Globus pallidus (tissue), 1 donor: ENCODE data around the gene ANO4.
"Not testable (repeated sequence)": the region's sequence is repeated elsewhere in the genome, so short reads cannot be mapped to it uniquely, and the experiment has no call there.

Source experiments
- DNase-seq: peaks from one replicate; pipeline ENCODE4 v3.0.0-alpha.2; 2015; ENCODE audit warnings: low spot score

ANO4 gene

GRCh38 chr12:101042211-101042610, 247.6 kb downstream of the ANO4 start:
- DNase-seq: no peak

GRCh38 chr12:101044512-101045059, 250.0 kb downstream of the ANO4 start:
- no peak for DNase-seq

- DNase-seq: no peak
Measured at GRCh38 chr12:101045486-101046464, 251.2 kb downstream of the ANO4 start.

DNA sequence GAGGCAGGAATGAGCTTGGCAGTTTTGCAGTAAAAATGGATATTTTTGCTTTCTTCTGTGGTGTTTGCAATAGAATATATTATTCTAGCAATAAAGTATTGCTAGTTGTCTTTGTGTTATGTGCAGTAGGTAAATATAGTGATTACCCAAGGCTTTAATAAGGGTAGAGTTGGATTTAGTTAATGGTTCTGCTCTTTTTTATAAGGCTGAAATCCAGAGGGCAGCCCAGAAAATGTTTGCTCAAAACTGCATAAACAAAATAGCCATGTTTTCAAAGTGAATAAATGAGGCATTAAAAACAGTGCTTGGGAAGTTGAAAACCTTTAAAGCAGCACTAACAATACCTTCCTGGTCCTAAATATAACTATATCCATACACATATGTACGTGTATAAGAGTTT, 253.1 kb downstream of the ANO4 start:
- no peak for DNase-seq

- DNase-seq: no peak
Measured at GRCh38 chr12:101050631-101051030, 256.1 kb downstream of the ANO4 start.

GRCh38 chr12:101051151-101051550, 256.6 kb downstream of the ANO4 start:
- no peak for DNase-seq

DNA sequence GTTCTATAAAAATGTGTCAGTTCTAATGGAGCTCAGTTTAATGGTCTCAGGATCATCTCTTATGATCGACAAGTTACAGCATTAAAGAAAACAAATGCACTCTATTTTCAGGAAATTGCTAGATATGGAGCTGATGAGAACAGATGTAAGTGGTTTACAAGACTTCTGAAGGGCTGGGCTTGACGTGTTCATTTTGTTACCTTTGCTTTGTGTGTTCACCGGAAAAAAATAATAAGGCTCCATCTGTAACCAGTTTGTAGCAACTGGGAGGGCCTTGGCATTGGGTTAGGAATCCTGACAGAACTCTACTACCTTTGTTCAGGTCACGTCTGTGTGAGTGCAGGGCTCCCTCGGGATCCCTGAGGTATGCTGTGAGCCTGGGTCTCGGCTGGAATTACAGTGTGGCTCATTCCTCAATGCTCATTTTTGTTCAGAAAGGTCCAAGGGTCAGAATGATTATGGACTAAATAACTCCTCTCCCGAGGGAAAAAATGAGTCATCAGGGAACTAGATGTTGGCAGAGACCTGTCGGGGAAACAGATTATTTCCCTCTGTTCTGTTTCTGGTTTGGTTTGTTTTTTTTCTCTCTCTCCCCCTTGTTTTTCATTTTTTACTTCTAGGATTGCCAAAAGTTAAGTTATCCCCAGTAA, 257.4 kb downstream of the ANO4 start:
- no peak for DNase-seq

GRCh38 chr12:101053203-101053602, 258.6 kb downstream of the ANO4 start:
- no peak for DNase-seq

DNA sequence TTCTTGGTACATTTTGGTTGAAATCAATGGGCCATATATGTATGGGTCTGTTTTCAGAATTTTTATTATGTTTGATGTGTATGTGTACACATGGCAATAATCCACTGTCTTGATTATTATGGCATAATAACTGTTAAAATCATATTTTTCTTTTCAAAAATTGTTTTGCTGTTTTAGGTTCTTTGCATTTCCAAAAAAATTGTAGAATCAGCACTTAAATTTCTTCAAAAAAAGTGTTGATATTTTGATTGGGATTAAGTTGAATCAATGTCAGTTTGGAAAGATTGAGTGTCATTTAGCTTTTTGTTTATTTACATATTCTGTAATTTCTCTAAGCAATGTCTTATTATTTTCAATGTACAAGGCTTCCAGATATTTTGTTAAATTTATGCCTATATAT, 261.4 kb downstream of the ANO4 start:
- no peak for DNase-seq

- not testable (repeated sequence) for DNase-seq
Measured at GRCh38 chr12:101062508-101062907, 267.9 kb downstream of the ANO4 start.

GRCh38 chr12:101064721-101065120, 270.1 kb downstream of the ANO4 start:
- DNase-seq: no peak

DNA sequence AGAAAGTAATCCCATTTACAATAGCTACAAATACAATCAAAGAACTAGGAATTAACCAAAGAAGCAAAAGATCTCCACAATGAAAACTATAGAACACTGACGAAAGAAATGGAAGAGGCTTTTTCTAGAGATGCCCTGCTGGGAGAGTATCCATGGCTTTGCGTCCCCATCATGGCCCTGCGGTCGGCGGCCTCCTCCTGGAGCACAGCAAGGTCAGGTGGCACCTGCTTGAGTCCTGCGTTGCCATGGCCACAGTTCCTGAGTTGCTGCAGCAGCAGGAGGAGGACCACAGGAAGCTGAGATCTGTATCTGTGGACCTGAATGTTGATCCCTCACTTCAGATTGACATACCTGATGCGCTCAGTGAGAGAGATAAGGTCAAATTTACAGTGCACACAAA, 271.9 kb downstream of the ANO4 start:
- no peak for DNase-seq

DNA sequence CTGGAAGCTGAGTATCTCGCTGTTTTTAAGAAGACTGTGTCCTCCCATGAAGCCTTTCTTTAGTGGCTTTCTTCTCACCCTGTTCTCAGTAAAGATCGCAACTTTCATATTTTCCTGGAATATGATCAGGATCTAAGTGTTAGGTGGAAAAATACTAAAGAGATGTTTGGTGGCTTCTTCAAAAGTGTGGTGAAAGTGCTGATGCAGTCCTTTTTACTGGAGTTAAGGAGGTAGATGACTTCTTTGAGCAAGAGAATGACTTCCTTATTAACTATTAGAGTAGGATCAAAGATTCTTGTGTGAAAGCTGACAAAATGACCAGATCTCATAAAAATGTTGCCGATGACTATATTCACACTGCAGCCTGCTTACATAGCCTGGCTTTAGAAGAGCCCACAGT, 273.8 kb downstream of the ANO4 start:
- no peak for DNase-seq

DNA sequence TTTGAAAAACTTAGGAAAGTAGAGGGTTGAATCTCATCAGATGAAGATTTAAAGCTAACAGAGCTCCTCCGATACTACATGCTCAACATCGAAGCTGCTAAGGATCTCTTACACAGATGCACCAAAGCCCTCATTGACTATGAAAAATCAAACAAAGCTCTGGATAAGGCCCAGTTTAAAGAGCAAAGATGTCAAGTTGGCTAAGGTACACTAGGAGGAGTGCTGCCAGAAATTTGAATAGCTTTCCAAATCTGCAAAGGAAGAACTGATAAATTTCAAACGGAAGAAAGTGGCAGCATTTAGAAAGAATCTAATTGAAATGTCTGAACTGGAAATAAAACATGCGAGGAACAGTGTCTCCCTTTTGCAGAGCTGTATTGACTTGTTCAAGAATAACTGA, 274.3 kb downstream of the ANO4 start:
- no peak for DNase-seq

- DNase-seq: no peak
Measured at GRCh38 chr12:101074940-101075680, 280.5 kb downstream of the ANO4 start.

GRCh38 chr12:101076921-101077320, 282.3 kb downstream of the ANO4 start:
- DNase-seq: peak; percentile 36

DNA sequence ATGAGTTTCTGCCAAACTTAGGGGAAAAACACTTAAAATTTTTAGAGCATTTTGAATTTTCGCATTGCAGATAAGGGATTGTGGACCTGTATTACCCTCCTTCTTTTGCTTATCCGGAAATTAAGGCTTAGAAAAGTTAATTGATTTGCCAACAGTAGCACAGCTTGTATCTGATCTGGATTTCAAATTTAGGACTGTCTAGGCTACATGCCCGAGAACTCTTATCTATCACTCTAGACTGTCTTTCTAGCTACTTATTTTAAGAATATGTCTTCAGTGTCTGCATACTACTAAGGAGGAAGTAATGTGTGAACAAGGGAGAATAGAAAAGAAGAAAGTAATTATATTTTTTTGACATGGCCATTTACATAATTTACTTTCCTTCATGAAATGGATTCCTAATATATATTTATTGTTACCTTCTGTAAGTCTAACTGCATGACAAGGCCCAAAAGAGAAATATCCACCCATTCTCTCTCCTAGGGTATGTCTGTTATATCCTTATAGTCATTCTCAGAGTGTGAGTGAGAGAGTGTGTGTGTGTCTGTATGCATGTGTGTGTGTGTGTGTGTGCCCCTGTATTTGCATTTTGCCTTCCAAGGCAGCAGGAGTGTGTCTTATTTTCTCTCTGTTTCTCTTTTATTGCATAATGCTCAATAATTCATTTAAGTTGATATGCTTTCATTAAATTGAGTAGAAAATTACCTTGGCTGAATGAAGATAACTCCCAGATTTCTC, 283.4 kb downstream of the ANO4 start:
- no peak for DNase-seq

DNA sequence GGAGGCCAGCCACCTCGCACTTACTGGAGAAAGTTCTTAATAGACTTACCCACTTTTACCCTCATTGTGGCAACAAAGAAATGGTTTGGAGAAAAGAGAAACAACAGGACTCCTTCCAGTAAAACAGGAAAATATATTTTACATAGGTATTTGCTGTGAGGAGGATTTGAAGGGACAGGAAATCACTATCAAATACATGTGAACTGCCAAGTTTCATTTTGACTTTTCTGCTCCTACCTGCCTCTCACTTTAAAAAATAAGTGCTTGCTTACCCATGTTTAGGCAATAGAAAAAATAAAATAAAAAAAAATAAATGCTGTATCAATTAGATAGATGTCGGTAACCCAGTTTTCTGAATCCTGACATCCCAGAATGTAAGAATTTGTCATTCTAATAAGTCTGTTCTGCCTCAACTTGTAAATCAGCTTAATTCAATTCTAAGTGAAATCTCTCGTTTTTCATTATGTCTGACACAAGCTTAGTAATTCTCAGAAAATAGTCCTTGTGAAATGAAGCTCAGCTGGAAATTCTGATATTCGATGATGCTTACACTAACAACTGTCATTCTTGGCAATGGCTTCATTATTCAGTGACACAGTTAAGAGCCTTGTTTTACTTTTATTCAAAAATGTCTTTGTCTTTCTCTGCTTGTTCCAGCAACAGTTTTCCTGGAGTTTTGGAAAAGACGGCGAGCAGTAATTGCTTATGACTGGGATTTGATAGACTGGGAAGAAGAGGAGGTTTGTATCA, 284.1 kb downstream of the ANO4 start:
- DNase-seq: peak; percentile 74

GRCh38 chr12:101082706-101083105, 288.1 kb downstream of the ANO4 start:
- DNase-seq: no peak

DNA sequence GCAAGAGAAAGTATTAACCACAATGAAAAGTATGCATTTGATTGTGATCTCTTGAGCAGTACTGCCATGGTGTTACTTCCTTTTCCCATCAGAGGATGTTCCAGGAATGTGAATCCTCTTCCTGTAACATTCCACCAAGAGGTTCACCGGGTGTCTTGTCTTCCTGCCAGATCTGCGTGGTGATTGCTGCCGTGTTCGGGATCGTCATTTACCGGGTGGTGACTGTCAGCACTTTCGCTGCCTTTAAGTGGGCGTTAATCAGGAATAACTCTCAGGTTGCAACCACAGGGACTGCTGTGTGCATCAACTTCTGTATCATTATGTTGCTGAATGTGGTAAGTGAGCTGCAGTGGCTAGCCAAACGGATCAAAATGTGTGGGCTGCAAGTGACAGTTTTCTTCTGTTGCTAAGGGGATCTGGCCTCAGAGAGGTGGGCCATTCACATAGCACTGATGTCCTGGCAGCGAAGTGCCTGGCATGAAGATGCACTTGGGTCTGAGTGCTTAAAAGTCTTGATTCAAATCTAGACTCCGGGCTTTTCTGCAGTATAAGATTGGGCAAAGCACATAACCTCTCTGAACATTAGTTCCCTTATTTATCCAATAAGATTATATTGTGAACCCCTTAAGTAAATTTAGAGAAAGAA, 292.0 kb downstream of the ANO4 start:
- DNase-seq: no peak
